Measurements from ENCODE around the gene ENC1.

ENC1 gene

GRCh38 chr5:74657165-74657564 is 16.6 kb upstream of the ENC1 start:
- no peak for DNase-seq (ENCODE audit: low read depth)

- DNase-seq (ENCODE audit: low read depth), result no peak
Observed at GRCh38 chr5:74655716-74656115, 15.2 kb upstream of the ENC1 start.

- no peak for DNase-seq (ENCODE audit: low read depth)
Observed at GRCh38 chr5:74655206-74655605, 14.7 kb upstream of the ENC1 start.

GRCh38 chr5:74653991-74654390 is 13.5 kb upstream of the ENC1 start:
- no peak for DNase-seq (ENCODE audit: low read depth)

- DNase-seq (ENCODE audit: low read depth), result no peak
Observed at GRCh38 chr5:74652576-74652975, 12.0 kb upstream of the ENC1 start.

GRCh38 chr5:74651710-74652109 is 11.2 kb upstream of the ENC1 start:
- no peak for DNase-seq (ENCODE audit: low read depth)

GRCh38 chr5:74649421-74649973 is 9.0 kb upstream of the ENC1 start:
- no peak for DNase-seq (ENCODE audit: low read depth)

GRCh38 chr5:74648835-74649293 is 8.3 kb upstream of the ENC1 start:
- no peak for DNase-seq (ENCODE audit: low read depth)

- DNase-seq (ENCODE audit: low read depth), result no peak
Observed at GRCh38 chr5:74647096-74647495, 6.6 kb upstream of the ENC1 start.

GRCh38 chr5:74643111-74643562 is 2.6 kb upstream of the ENC1 start:
- no peak for DNase-seq (ENCODE audit: low read depth)

- no peak for DNase-seq (ENCODE audit: low read depth)
Observed at GRCh38 chr5:74642543-74642863, 2.0 kb upstream of the ENC1 start.

GRCh38 chr5:74641735-74642542 is 1.4 kb upstream of the ENC1 start:
- peak; percentile 3 for DNase-seq (ENCODE audit: low read depth)

- peak; percentile 17 for DNase-seq (ENCODE audit: low read depth)
Observed at GRCh38 chr5:74640954-74641734, 616 bp upstream of the ENC1 start.

- DNase-seq (ENCODE audit: low read depth), result peak; percentile 3
Observed at GRCh38 chr5:74639807-74640449, 600 bp downstream of the ENC1 start.

GRCh38 chr5:74638970-74639806 is 1.3 kb downstream of the ENC1 start:
- DNase-seq (ENCODE audit: low read depth), result no peak

GRCh38 chr5:74638544-74638969 is 2.0 kb downstream of the ENC1 start:
- no peak for DNase-seq (ENCODE audit: low read depth)

- no peak for DNase-seq (ENCODE audit: low read depth)
Observed at GRCh38 chr5:74636552-74636951, 4.0 kb downstream of the ENC1 start.

GRCh38 chr5:74636149-74636548 is 4.4 kb downstream of the ENC1 start:
- no peak for DNase-seq (ENCODE audit: low read depth)

GRCh38 chr5:74634611-74635286 is 5.8 kb downstream of the ENC1 start:
- no peak for DNase-seq (ENCODE audit: low read depth)

- no peak for DNase-seq (ENCODE audit: low read depth)
Observed at GRCh38 chr5:74633695-74634094, 6.8 kb downstream of the ENC1 start.

- DNase-seq (ENCODE audit: low read depth), result no peak
Observed at GRCh38 chr5:74632947-74633356, 7.6 kb downstream of the ENC1 start.
